MG63 (cell line): ENCODE measurements around the gene GIPC2. TPM values are rescaled to one million over a fixed set of nuclear protein-coding genes. Genes with fewer than 3 reads are reported as not detected.

ENCODE experiments used
- DNase-seq: peaks from one replicate; pipeline ENCODE4 v3.0.0-alpha.2; 2020
- H3K27me3 ChIP-seq: fragments of 250-450 bp; sonication (Bioruptor Pico); 2 replicates; pipeline ENCODE4 v1.5.1; 2020; ENCODE audit warnings: mild to moderate bottlenecking, moderate library complexity
- H3K36me3 ChIP-seq: fragments of 250-450 bp; sonication (Bioruptor Pico); 2 replicates; pipeline ENCODE4 v1.5.1; 2020; ENCODE audit warnings: mild to moderate bottlenecking, moderate library complexity
- H3K4me3 ChIP-seq: fragments of 250-450 bp; sonication (Bioruptor Pico); 2 replicates; pipeline ENCODE4 v1.5.1; 2020; ENCODE audit warnings: mild to moderate bottlenecking, moderate library complexity
- H3K9me3 ChIP-seq: fragments of 250-450 bp; sonication (Bioruptor Pico); 2 replicates; pipeline ENCODE4 v1.5.1; 2020; ENCODE audit warnings: mild to moderate bottlenecking, moderate library complexity
- total RNA-seq: library from RNA; depleted of rRNA; stranded (reverse); fragments of >200 nt; shearing (Covaris generic); gene quantifications from 2 replicates; pipeline ENCODE4 v1.2.3, GENCODE V29; 2014; ENCODE audit warnings: low replicate concordance

The GIPC2 gene
- total RNA-seq, 1 experiment from 2014 or later: 0.10 TPM

GRCh38 chr1:78029793-78030192, 16.0 kb upstream of the GIPC2 start:
- no peak overlapping the region for H3K4me3 ChIP-seq
- no peaks in the 10 kb centered on the region for H3K36me3 ChIP-seq
- no peaks in the 10 kb centered on the region for H3K27me3 ChIP-seq
- no peaks in the 10 kb centered on the region for H3K9me3 ChIP-seq
- no peak for DNase-seq

- Histone ChIP-seq H3K36me3 (no peaks in the 10 kb centered on the region), H3K4me3 (no peak overlapping the region), H3K9me3 (no peaks in the 10 kb centered on the region), H3K27me3 (no peaks in the 10 kb centered on the region)
- DNase-seq: no peak
Measured at GRCh38 chr1:78032996-78033796, 12.6 kb upstream of the GIPC2 start.

GRCh38 chr1:78033797-78034172, 12.0 kb upstream of the GIPC2 start:
- Histone ChIP-seq H3K4me3 (no peak overlapping the region), H3K36me3 (no peaks in the 10 kb centered on the region), H3K27me3 (no peaks in the 10 kb centered on the region), H3K9me3 (no peaks in the 10 kb centered on the region)
- no peak for DNase-seq

- H3K4me3 ChIP-seq: no peak overlapping the region
- no peaks in the 10 kb centered on the region for H3K27me3 ChIP-seq
- no peak for DNase-seq
- H3K9me3 ChIP-seq: no peaks in the 10 kb centered on the region; the same call in 1 of the 2 replicates
- H3K36me3 ChIP-seq: no peaks in the 10 kb centered on the region
Measured at GRCh38 chr1:78035121-78035520, 10.6 kb upstream of the GIPC2 start.

GRCh38 chr1:78036450-78036849, 9.3 kb upstream of the GIPC2 start:
- Histone ChIP-seq H3K36me3 (no peaks in the 10 kb centered on the region), H3K9me3 (no peaks in the 10 kb centered on the region; the same call in 1 of the 2 replicates), H3K27me3 (no peaks in the 10 kb centered on the region), H3K4me3 (no peak overlapping the region)
- DNase-seq: no peak

- Histone ChIP-seq H3K27me3 (no peaks in the 10 kb centered on the region), H3K9me3 (no peaks in the 10 kb centered on the region; the same call in 1 of the 2 replicates), H3K36me3 (no peaks in the 10 kb centered on the region), H3K4me3 (no peak overlapping the region)
- DNase-seq: peak; percentile 22
Measured at GRCh38 chr1:78038071-78038470, 7.7 kb upstream of the GIPC2 start.

- no peaks in the 10 kb centered on the region for H3K27me3 ChIP-seq
- H3K4me3 ChIP-seq: no peak overlapping the region
- H3K36me3 ChIP-seq: no peaks in the 10 kb centered on the region
- no peaks in the 10 kb centered on the region; the same call in 1 of the 2 replicates for H3K9me3 ChIP-seq
- no peak for DNase-seq
Measured at GRCh38 chr1:78038491-78038939, 7.3 kb upstream of the GIPC2 start.

- no peaks in the 10 kb centered on the region; the same call in 1 of the 2 replicates for H3K9me3 ChIP-seq
Measured at GRCh38 chr1:78040484-78041089, 5.2 kb upstream of the GIPC2 start.

GRCh38 chr1:78043436-78043835, 2.3 kb upstream of the GIPC2 start:
- no peak for DNase-seq
- no peak overlapping the region for H3K4me3 ChIP-seq
- no peaks in the 10 kb centered on the region; the same call in 1 of the 2 replicates for H3K9me3 ChIP-seq
- no peaks in the 10 kb centered on the region for H3K27me3 ChIP-seq
- no peaks in the 10 kb centered on the region for H3K36me3 ChIP-seq

More at GRCh38 chr1:78040484-78041089, 5.2 kb upstream of the GIPC2 start:
- no peak for DNase-seq
- Histone ChIP-seq H3K27me3 (no peaks in the 10 kb centered on the region), H3K4me3 (no peak overlapping the region), H3K36me3 (no peaks in the 10 kb centered on the region)

GRCh38 chr1:78044796-78045562, 787 bp upstream of the GIPC2 start:
- Histone ChIP-seq H3K27me3 (no peaks in the 10 kb centered on the region), H3K4me3 (no peak overlapping the region), H3K9me3 (no peaks in the 10 kb centered on the region), H3K36me3 (no peaks in the 10 kb centered on the region)
- no peak for DNase-seq

- no peak for DNase-seq
- Histone ChIP-seq H3K9me3 (no peaks in the 10 kb centered on the region), H3K27me3 (no peaks in the 10 kb centered on the region), H3K4me3 (no peak overlapping the region), H3K36me3 (no peaks in the 10 kb centered on the region)
Measured at GRCh38 chr1:78045563-78045925, 222 bp upstream of the GIPC2 start.

GRCh38 chr1:78047106-78047505, 1.3 kb downstream of the GIPC2 start:
- H3K4me3 ChIP-seq: no peak overlapping the region
- DNase-seq: no peak

GRCh38 chr1:78047631-78048030, 1.9 kb downstream of the GIPC2 start:
- Histone ChIP-seq H3K9me3 (no peaks in the 10 kb centered on the region), H3K36me3 (no peaks in the 10 kb centered on the region), H3K4me3 (no peak overlapping the region), H3K27me3 (no peaks in the 10 kb centered on the region)
- DNase-seq: no peak

More at GRCh38 chr1:78047106-78047505, 1.3 kb downstream of the GIPC2 start:
- Histone ChIP-seq H3K9me3 (no peaks in the 10 kb centered on the region), H3K36me3 (no peaks in the 10 kb centered on the region), H3K27me3 (no peaks in the 10 kb centered on the region)

- no peak overlapping the region for H3K4me3 ChIP-seq
- H3K9me3 ChIP-seq: no peaks in the 10 kb centered on the region
- no peaks in the 10 kb centered on the region for H3K36me3 ChIP-seq
- DNase-seq: no peak
- H3K27me3 ChIP-seq: no peaks in the 10 kb centered on the region
Measured at GRCh38 chr1:78048446-78048845, 2.7 kb downstream of the GIPC2 start.

GRCh38 chr1:78049396-78049795, 3.6 kb downstream of the GIPC2 start:
- Histone ChIP-seq H3K27me3 (no peaks in the 10 kb centered on the region), H3K4me3 (no peak overlapping the region), H3K36me3 (no peaks in the 10 kb centered on the region), H3K9me3 (no peaks in the 10 kb centered on the region)
- DNase-seq: no peak

GRCh38 chr1:78051005-78051404, 5.2 kb downstream of the GIPC2 start:
- Histone ChIP-seq H3K9me3 (no peaks in the 10 kb centered on the region), H3K27me3 (no peaks in the 10 kb centered on the region), H3K36me3 (no peaks in the 10 kb centered on the region), H3K4me3 (no peak overlapping the region)
- no peak for DNase-seq

- Histone ChIP-seq H3K27me3 (no peaks in the 10 kb centered on the region), H3K36me3 (no peaks in the 10 kb centered on the region), H3K4me3 (no peak overlapping the region), H3K9me3 (0 out of 2 replicates have a peak, but pooled peaks cover 2% of the 10 kb centered on the region)
- no peak for DNase-seq
Measured at GRCh38 chr1:78052685-78053405, 7.1 kb downstream of the GIPC2 start.
